Peyer's patch (tissue), 4 donors: Measurements from ENCODE around the gene ATP8B4. TPM values are rescaled to one million over a fixed set of nuclear protein-coding genes. Genes with fewer than 3 reads are reported as not detected.

Experiments used
- DNase-seq, 3 donors: peaks; one replicate each; pipeline ENCODE4 v3.0.0-alpha.2; 2017 to 2019
- H3K27ac ChIP-seq, 4 donors: fragments of 200-600 bp; sonication (generic); one replicate each; pipeline ENCODE4 v1.5.1; 2016 to 2019
- H3K27me3 ChIP-seq, 2 donors: fragments of 200-600 bp; sonication (generic); one replicate each; pipeline ENCODE4 v1.5.1; 2019
- H3K36me3 ChIP-seq, 3 donors: fragments of 200-600 bp; sonication (generic); one replicate each; pipeline ENCODE4 v1.5.1; 2016 to 2019
- H3K4me1 ChIP-seq, 4 donors: fragments of 200-600 bp; sonication (generic); one replicate each; pipeline ENCODE4 v1.5.1; 2016 to 2019
- H3K4me3 ChIP-seq, 4 donors: fragments of 200-600 bp; sonication (generic); 1 replicate in 3 of 4; 2 replicates in 1 of 4; pipeline ENCODE4 v1.5.1; 2016 to 2019; ENCODE audit warnings: mild to moderate bottlenecking in 1 of 4
- H3K9me3 ChIP-seq, 4 donors: fragments of 200-600 bp; sonication (generic); one replicate each; pipeline ENCODE4 v1.5.1; 2016 to 2019; ENCODE audit warnings: mild to moderate bottlenecking in 1 of 4
- POLR2A ChIP-seq, 2 donors: fragments of 450-650 bp; IDR thresholded peaks; one replicate each; pipeline ENCODE4 v1.5.1; 2017; ENCODE audit warnings: antibody characterized with exemption in 2 of 2, mild to moderate bottlenecking in 2 of 2, moderate library complexity in 2 of 2
- total RNA-seq, 4 donors: library from RNA; depleted of rRNA; stranded (reverse); fragments of >200 nt; gene quantifications; one replicate each; pipeline ENCODE4 v1.1.0, GENCODE V29; 2016
- TF ChIP-seq, protein P1 (sequence below), 6 experiments: fragments of 450-650 bp in 4 of 6; fragments of 200-600 bp in 2 of 6; sonication (generic) in 1 of 6; IDR thresholded peaks; one replicate each; pipeline ENCODE4 v1.5.1; 2017 to 2019; ENCODE audit warnings: antibody characterized with exemption in 6 of 6, mild to moderate bottlenecking in 3 of 6, moderate library complexity in 1 of 6

The ATP8B4 gene
- total RNA-seq, 4 donors from 2014 or later, result 1.4 to 13.2 (median 8.7) TPM

DNA sequence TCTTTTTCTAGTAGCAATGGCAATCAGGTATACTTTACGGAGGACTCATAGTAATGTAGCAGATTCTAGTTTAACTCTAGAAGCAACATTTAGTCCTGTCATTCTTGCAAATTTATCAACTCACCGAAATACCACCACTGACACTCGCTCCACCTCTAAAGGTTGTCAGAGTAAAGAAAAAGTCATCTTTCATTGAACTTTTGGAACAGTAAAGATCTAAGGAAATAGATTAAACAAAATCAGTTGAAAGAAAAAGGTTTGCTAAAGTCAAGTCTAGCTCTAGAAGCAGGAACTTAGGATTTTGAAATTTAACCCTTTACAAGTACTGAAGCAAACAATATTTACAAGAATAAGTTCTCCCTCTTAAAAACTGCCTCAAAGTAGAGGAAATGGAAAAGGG is 8.7 kb downstream of the ATP8B4 start:
- TF ChIP-seq POLR2A (IDR thresholded peaks at IDR 0.05), result no peak
- Histone ChIP-seq H3K4me3 (no peak overlapping the region), H3K36me3 (no peaks in the 10 kb centered on the region), H3K27ac (no peak overlapping the region), H3K9me3 (no peaks in the 10 kb centered on the region), H3K4me1 (peaks cover 0 to 11% (median 2%) of the 10 kb centered on the region in 4 donors), H3K27me3 (no peaks in the 10 kb centered on the region)
- DNase-seq, result no peak

DNA sequence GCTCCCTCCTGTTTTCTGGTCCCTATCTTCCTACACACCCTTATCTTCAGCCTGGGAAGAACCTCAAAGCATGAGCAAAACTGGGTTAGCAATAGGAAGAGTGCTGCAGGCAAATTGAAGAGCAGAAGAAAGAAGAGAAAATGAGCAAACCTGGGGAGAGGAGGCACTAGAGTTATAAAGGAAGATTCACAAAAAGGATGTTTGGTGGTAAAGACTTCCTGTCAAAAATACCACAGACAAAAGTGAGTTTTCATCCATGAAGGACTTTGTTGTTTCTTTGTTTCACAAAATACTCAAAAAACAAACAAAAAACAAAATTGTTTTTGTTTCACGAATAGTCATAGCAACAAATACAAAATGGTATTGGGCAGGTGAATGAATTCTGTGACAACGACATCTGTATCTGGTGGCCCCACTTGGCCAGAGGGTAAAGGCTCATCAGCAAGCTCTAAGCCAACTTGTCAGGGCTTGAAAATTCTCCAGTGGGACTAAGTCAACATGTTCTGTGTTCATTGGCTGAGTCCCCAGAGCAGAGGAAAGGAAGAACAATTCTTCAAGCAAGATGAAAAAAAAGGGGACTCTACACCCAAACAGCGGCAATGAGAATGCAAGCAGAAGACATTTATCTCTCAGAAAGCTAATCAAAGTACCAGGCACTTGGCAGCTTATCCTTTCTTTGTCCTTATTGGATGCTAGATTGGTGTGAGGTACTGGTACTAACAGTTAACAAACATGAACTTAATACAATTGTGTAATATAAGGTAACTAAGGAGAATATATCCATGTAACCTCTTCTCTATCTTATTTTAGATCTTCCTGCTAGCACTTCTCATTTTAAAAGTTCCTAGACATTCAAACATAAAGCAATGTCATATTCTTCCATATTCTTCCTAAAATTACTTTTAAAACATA is 9.7 kb downstream of the ATP8B4 start:
- no peak for DNase-seq
- no peak overlapping the region for H3K4me3 ChIP-seq
- peaks cover 0 to 11% (median 2%) of the 10 kb centered on the region in 4 donors for H3K4me1 ChIP-seq
- TF ChIP-seq, protein P1, sequence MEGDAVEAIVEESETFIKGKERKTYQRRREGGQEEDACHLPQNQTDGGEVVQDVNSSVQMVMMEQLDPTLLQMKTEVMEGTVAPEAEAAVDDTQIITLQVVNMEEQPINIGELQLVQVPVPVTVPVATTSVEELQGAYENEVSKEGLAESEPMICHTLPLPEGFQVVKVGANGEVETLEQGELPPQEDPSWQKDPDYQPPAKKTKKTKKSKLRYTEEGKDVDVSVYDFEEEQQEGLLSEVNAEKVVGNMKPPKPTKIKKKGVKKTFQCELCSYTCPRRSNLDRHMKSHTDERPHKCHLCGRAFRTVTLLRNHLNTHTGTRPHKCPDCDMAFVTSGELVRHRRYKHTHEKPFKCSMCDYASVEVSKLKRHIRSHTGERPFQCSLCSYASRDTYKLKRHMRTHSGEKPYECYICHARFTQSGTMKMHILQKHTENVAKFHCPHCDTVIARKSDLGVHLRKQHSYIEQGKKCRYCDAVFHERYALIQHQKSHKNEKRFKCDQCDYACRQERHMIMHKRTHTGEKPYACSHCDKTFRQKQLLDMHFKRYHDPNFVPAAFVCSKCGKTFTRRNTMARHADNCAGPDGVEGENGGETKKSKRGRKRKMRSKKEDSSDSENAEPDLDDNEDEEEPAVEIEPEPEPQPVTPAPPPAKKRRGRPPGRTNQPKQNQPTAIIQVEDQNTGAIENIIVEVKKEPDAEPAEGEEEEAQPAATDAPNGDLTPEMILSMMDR (IDR thresholded peaks at IDR 0.05), result no peak
- peak overlapping the region in 3 of 4 donors; percentile 38 to 66 (median 59) for H3K27ac ChIP-seq
- H3K9me3 ChIP-seq, result no peaks in the 10 kb centered on the region
- no peaks in the 10 kb centered on the region for H3K27me3 ChIP-seq
- no peaks in the 10 kb centered on the region for H3K36me3 ChIP-seq

DNA sequence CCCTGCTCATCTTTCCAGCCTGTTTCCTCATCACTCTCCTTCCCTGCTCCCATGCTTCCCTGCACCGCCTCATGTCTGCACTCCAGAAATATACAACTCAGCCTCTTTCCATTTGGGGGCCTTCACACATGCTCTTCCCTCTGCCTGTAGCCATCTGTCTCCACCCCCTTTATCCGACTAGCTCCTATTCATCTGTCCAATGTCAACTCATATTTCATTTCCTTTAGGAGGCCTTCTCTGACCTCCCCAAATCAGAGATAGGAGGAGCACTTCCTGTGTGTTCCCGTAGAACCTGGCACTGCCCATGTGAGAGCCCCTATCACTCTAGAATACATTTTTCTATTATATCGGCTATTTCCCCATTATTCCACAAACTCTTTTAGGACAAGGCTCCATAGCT is 10.6 kb downstream of the ATP8B4 start:
- Histone ChIP-seq H3K9me3 (no peaks in the 10 kb centered on the region), H3K36me3 (no peaks in the 10 kb centered on the region), H3K4me1 (peaks cover 0 to 11% (median 2%) of the 10 kb centered on the region in 4 donors), H3K27me3 (no peaks in the 10 kb centered on the region), H3K27ac (peak overlapping the region in 3 of 4 donors; percentile 38 to 66 (median 59)), H3K4me3 (no peak overlapping the region)
- TF ChIP-seq, protein P1 (IDR thresholded peaks at IDR 0.05), result no peak
- TF ChIP-seq POLR2A (IDR thresholded peaks at IDR 0.05), result no peak
- no peak for DNase-seq

DNA sequence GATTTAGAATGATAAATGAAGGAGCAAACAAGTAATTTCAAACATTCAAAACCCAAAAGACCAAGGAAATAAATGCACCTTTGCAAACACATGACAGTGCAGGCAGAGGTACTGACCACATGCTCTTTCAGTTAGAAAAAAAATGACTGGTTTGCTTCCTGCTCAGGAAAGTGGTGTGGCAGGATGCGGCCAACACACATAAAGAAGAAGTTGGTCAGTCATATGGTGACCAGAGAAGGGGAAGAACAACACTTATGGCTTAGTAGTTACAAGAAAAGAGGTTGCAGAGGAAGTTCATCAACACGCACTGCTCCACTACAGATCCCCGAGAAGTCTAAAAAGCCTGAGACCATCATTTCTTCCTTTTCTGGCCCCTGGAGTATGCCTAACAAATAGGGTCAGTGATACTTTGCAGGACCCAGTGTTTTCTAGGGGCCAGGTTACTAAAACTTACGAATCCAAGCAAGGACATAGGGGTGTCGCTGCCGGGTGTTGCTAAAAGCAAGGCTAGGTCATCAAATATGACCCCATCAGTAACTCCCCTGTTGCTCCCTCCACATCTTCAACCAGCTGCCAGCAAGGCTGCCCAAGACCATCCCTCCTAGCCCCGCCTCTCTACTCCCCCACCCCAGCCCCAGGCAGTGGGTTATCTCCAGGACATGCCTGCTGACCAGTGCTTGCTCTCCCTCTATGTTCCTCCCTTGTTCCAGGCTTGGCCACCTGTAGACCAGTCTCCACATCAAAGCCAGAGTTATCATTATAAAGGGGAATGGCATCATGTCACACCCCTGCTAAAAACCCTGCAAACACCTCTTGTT is 11.2 kb downstream of the ATP8B4 start:
- Histone ChIP-seq H3K36me3 (no peaks in the 10 kb centered on the region), H3K27ac (peak overlapping the region in 3 of 4 donors; percentile 38 to 66 (median 59)), H3K9me3 (no peaks in the 10 kb centered on the region), H3K27me3 (no peaks in the 10 kb centered on the region), H3K4me1 (peaks cover 0 to 11% (median 2%) of the 10 kb centered on the region in 4 donors), H3K4me3 (no peak overlapping the region)
- TF ChIP-seq, protein P1 (IDR thresholded peaks at IDR 0.05), result no peak
- no peak for TF ChIP-seq POLR2A (IDR thresholded peaks at IDR 0.05)
- DNase-seq, result peak in 2 of 3 donors; percentile 48 to 59

DNA sequence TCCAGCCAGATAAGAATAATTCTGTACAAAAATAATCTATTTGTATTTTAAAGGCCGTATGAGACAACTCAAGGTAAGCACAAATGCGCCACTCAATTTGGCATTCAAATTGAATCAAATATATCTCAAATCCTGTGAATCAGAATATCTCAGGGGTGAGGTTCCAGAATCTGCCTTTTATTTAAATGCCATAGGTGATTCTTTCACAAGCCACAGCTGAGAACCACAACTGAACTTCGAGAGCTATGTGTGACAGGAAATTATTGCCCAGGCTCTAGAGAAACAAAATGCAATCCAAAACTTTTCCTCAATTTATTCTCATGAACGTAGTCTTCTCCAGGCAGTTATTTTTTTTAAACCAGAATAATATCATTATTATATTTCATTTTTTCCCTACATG is 11.9 kb downstream of the ATP8B4 start:
- Histone ChIP-seq H3K4me1 (peaks cover 0 to 11% (median 2%) of the 10 kb centered on the region in 4 donors), H3K27me3 (no peaks in the 10 kb centered on the region), H3K27ac (peak overlapping the region in 1 of 4 donors; percentile 13), H3K4me3 (no peak overlapping the region), H3K36me3 (no peaks in the 10 kb centered on the region), H3K9me3 (no peaks in the 10 kb centered on the region)
- DNase-seq, result no peak
- TF ChIP-seq POLR2A (IDR thresholded peaks at IDR 0.05), result no peak
- TF ChIP-seq, protein P1 (IDR thresholded peaks at IDR 0.05), result no peak
